ENCODE results near the gene MOCS3.

The MOCS3 gene

GRCh38 chr20:50920997-50921396 is 37.6 kb upstream of the MOCS3 start:
- no peaks in the 10 kb centered on the region for H3K36me3 ChIP-seq (ENCODE audit: control insufficient read depth, insufficient read depth, low read length)

DNA sequence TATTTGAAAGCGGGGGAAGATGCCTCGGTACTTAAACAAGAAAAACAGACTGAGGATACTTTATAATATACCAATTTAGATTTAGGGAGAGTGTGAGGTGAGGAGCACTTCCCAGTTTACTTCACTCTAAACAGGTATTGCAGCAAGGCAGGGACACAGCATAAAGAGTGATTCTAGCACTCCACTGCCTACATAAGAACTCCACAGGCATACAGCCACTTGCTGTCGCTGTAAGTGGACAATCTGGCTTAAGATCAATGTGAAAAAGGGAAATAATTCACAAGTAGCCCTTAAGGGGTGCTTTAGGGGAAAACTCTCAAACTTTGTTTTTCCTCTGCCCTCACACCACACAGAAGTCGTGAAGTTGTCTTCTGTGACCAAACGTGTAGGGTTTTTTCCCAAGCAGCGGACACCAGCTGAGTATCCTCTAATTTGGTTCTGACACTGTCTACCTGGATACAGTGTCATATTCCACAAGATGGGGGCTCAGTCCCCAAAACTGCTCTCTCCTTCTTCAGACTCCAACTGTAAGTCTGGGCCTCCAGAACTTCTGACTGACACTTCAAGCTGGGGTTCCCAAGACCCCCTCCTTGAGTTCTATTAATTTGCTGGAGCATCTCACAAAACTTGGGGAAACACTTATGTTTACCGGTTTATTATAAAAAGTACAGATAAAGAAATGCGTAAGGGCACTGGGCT is 36.7 kb upstream of the MOCS3 start:
- Histone ChIP-seq H3K4me1 (ENCODE audit: control insufficient read depth, insufficient read depth, low read length) (peaks cover 2% of the 10 kb centered on the region; the same call in 1 of the 2 replicates), H3K27me3 (ENCODE audit: control insufficient read depth, insufficient read depth, low read length) (0 out of 2 replicates have a peak, but pooled peaks cover 2% of the 10 kb centered on the region), H3K27ac (ENCODE audit: low read length) (no peak overlapping the region), H3K36me3 (ENCODE audit: control insufficient read depth, insufficient read depth, low read length) (no peaks in the 10 kb centered on the region), H3K4me3 (ENCODE audit: low read length) (no peak overlapping the region), H3K9me3 (ENCODE audit: control insufficient read depth, insufficient read depth, low read length) (no peaks in the 10 kb centered on the region)
- DNase-seq (ENCODE audit: low read depth, low spot score): no peak
- WGBS (ENCODE audit: insufficient coverage, insufficient read length): no CpG with 5 or more reads among the region's 8 CpGs

More at GRCh38 chr20:50920997-50921396, 37.6 kb upstream of the MOCS3 start:
- no peak overlapping the region for H3K4me3 ChIP-seq (ENCODE audit: low read length)
- H3K9me3 ChIP-seq (ENCODE audit: control insufficient read depth, insufficient read depth, low read length): no peaks in the 10 kb centered on the region
- 0 out of 2 replicates have a peak, but pooled peaks cover 2% of the 10 kb centered on the region for H3K27me3 ChIP-seq (ENCODE audit: control insufficient read depth, insufficient read depth, low read length)
- DNase-seq (ENCODE audit: low read depth, low spot score): no peak
- peaks cover 2% of the 10 kb centered on the region; the same call in 1 of the 2 replicates for H3K4me1 ChIP-seq (ENCODE audit: control insufficient read depth, insufficient read depth, low read length)
- no peak overlapping the region for H3K27ac ChIP-seq (ENCODE audit: low read length)

DNA sequence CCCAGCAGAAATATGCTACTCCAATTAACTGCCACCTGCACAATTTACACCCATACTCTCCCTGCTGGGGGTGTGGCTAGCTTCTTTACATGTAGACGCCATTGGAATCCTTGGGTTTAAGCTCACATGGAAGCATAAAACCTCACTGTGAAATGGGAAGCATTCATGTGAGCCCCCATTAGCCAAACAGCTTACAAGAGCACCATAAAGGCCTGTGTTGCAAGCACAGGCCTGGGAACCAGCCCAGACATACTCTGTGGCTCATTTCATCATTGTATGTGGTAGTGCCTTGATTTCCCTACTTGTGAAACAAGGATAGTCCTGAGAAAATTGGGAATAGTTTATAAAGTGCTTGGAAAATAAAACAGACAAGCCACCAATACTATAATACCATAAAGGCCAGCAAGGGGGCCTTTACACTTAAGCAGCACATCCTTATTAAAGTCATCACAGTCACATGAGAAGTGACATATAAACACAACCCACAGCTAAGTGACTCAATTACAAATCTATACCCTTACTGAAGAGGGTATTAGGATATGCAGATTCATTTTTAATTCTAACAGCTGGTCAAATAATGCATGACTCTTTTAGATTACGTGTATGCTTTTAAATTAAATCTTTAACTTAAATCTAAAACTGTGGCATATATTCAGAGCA is 34.2 kb upstream of the MOCS3 start:
- no CpG with 5 or more reads among the region's 2 CpGs for WGBS (ENCODE audit: insufficient coverage, insufficient read length)
- DNase-seq (ENCODE audit: low read depth, low spot score): no peak
- Histone ChIP-seq H3K4me1 (ENCODE audit: control insufficient read depth, insufficient read depth, low read length) (peaks cover 5% of the 10 kb centered on the region; the same call in 1 of the 2 replicates), H3K27ac (ENCODE audit: low read length) (no peak overlapping the region), H3K27me3 (ENCODE audit: control insufficient read depth, insufficient read depth, low read length) (0 out of 2 replicates have a peak, but pooled peaks cover 2% of the 10 kb centered on the region), H3K9me3 (ENCODE audit: control insufficient read depth, insufficient read depth, low read length) (no peaks in the 10 kb centered on the region), H3K4me3 (ENCODE audit: low read length) (no peak overlapping the region), H3K36me3 (ENCODE audit: control insufficient read depth, insufficient read depth, low read length) (peaks cover 6% of the 10 kb centered on the region; the same call in 1 of the 2 replicates)

- no CpG with 5 or more reads among the region's 1 CpG for WGBS (ENCODE audit: insufficient coverage, insufficient read length)
- Histone ChIP-seq H3K36me3 (ENCODE audit: control insufficient read depth, insufficient read depth, low read length) (peaks cover 6% of the 10 kb centered on the region; the same call in 1 of the 2 replicates), H3K27ac (ENCODE audit: low read length) (no peak overlapping the region), H3K27me3 (ENCODE audit: control insufficient read depth, insufficient read depth, low read length) (0 out of 2 replicates have a peak, but pooled peaks cover 2% of the 10 kb centered on the region), H3K9me3 (ENCODE audit: control insufficient read depth, insufficient read depth, low read length) (no peaks in the 10 kb centered on the region), H3K4me3 (ENCODE audit: low read length) (no peak overlapping the region), H3K4me1 (ENCODE audit: control insufficient read depth, insufficient read depth, low read length) (peaks cover 4% of the 10 kb centered on the region; the same call in 1 of the 2 replicates)
- no peak for DNase-seq (ENCODE audit: low read depth, low spot score)
Observed at GRCh38 chr20:50926530-50926929, 32.1 kb upstream of the MOCS3 start.

- peaks cover 4% of the 10 kb centered on the region; the same call in 1 of the 2 replicates for H3K4me1 ChIP-seq (ENCODE audit: control insufficient read depth, insufficient read depth, low read length)
- H3K9me3 ChIP-seq (ENCODE audit: control insufficient read depth, insufficient read depth, low read length): no peaks in the 10 kb centered on the region
- H3K36me3 ChIP-seq (ENCODE audit: control insufficient read depth, insufficient read depth, low read length): peaks cover 6% of the 10 kb centered on the region; the same call in 1 of the 2 replicates
- H3K4me3 ChIP-seq (ENCODE audit: low read length): no peak overlapping the region; the same call in 1 of the 2 replicates
- WGBS (ENCODE audit: insufficient coverage, insufficient read length): no CpG with 5 or more reads among the region's 5 CpGs
- no peak for DNase-seq (ENCODE audit: low read depth, low spot score)
- no peak overlapping the region for H3K27ac ChIP-seq (ENCODE audit: low read length)
- H3K27me3 ChIP-seq (ENCODE audit: control insufficient read depth, insufficient read depth, low read length): no peaks in the 10 kb centered on the region
Observed at GRCh38 chr20:50928469-50928868, 30.1 kb upstream of the MOCS3 start.

GRCh38 chr20:50929299-50930138 is 29.1 kb upstream of the MOCS3 start:
- Histone ChIP-seq H3K4me3 (ENCODE audit: low read length) (peak overlapping the region; percentile 99; the same call in 1 of the 2 replicates), H3K36me3 (ENCODE audit: control insufficient read depth, insufficient read depth, low read length) (peaks cover 6% of the 10 kb centered on the region; the same call in 1 of the 2 replicates), H3K27me3 (ENCODE audit: control insufficient read depth, insufficient read depth, low read length) (no peaks in the 10 kb centered on the region), H3K4me1 (ENCODE audit: control insufficient read depth, insufficient read depth, low read length) (peaks cover 4% of the 10 kb centered on the region; the same call in 1 of the 2 replicates), H3K27ac (ENCODE audit: low read length) (no peak overlapping the region), H3K9me3 (ENCODE audit: control insufficient read depth, insufficient read depth, low read length) (no peaks in the 10 kb centered on the region)
- DNase-seq (ENCODE audit: low read depth, low spot score): peak; percentile 95
- no CpG with 5 or more reads among the region's 13 CpGs for WGBS (ENCODE audit: insufficient coverage, insufficient read length)

- no peak overlapping the region for H3K27ac ChIP-seq (ENCODE audit: low read length)
- peaks cover 4% of the 10 kb centered on the region; the same call in 1 of the 2 replicates for H3K4me1 ChIP-seq (ENCODE audit: control insufficient read depth, insufficient read depth, low read length)
- no CpG with 5 or more reads among the region's 79 CpGs for WGBS (ENCODE audit: insufficient coverage, insufficient read length)
- H3K4me3 ChIP-seq (ENCODE audit: low read length): peak overlapping the region; percentile 99
- H3K9me3 ChIP-seq (ENCODE audit: control insufficient read depth, insufficient read depth, low read length): no peaks in the 10 kb centered on the region
- H3K36me3 ChIP-seq (ENCODE audit: control insufficient read depth, insufficient read depth, low read length): peaks cover 6% of the 10 kb centered on the region; the same call in 1 of the 2 replicates
- no peaks in the 10 kb centered on the region for H3K27me3 ChIP-seq (ENCODE audit: control insufficient read depth, insufficient read depth, low read length)
- DNase-seq (ENCODE audit: low read depth, low spot score): no peak
Observed at GRCh38 chr20:50930139-50930975, 28.3 kb upstream of the MOCS3 start.

DNA sequence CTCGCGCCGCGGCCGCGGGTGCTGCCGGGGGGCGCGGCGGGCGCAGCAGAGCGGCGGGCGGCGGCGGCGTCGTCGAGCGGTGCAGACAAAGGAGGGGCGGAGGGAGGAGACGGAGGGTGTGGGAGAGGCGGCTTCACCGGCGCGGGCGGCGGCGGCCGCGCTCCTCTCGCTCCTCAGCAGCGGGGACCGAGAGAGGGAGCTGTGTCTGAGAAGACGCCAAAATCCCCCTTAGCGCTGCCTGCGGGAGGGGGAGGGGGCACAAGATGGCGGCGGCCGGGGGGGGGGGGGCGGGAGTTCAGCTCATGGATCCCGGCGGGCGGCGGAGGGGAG is 27.7 kb upstream of the MOCS3 start:
- Histone ChIP-seq H3K4me1 (ENCODE audit: control insufficient read depth, insufficient read depth, low read length) (peaks cover 4% of the 10 kb centered on the region; the same call in 1 of the 2 replicates), H3K36me3 (ENCODE audit: control insufficient read depth, insufficient read depth, low read length) (peaks cover 6% of the 10 kb centered on the region; the same call in 1 of the 2 replicates), H3K27ac (ENCODE audit: low read length) (no peak overlapping the region), H3K27me3 (ENCODE audit: control insufficient read depth, insufficient read depth, low read length) (no peaks in the 10 kb centered on the region), H3K4me3 (ENCODE audit: low read length) (peak overlapping the region; percentile 99), H3K9me3 (ENCODE audit: control insufficient read depth, insufficient read depth, low read length) (no peaks in the 10 kb centered on the region)
- no CpG with 5 or more reads among the region's 45 CpGs for WGBS (ENCODE audit: insufficient coverage, insufficient read length)
- no peak for DNase-seq (ENCODE audit: low read depth, low spot score)

- Histone ChIP-seq H3K4me3 (ENCODE audit: low read length) (peak within 1 kb of the TSS; percentile 99), H3K27ac (ENCODE audit: low read length) (no peak within 1 kb of the TSS), H3K9me3 (ENCODE audit: control insufficient read depth, insufficient read depth, low read length) (no peaks in the 10 kb centered on the region), H3K27me3 (ENCODE audit: control insufficient read depth, insufficient read depth, low read length) (no peaks in the 10 kb centered on the region), H3K36me3 (ENCODE audit: control insufficient read depth, insufficient read depth, low read length) (peaks cover 6% of the 10 kb centered on the region; the same call in 1 of the 2 replicates), H3K4me1 (ENCODE audit: control insufficient read depth, insufficient read depth, low read length) (peaks cover 4% of the 10 kb centered on the region; the same call in 1 of the 2 replicates)
- no CpG with 5 or more reads among the region's 58 CpGs for WGBS (ENCODE audit: insufficient coverage, insufficient read length)
- peak; percentile 87 for DNase-seq (ENCODE audit: low read depth, low spot score)
Observed at GRCh38 chr20:50931306-50932015, 27.2 kb upstream of the MOCS3 start, which contains the start of gene ADNP. TSS of gene ADNP (minus strand) at chr20:50931437. CDS start at chr20:50903996, 27,441 bp downstream.

All from iPS DF 6.9 (cell line).